ENCODE data around the gene TRIOBP. TPM values are rescaled to one million over a fixed set of nuclear protein-coding genes. Genes with fewer than 3 reads are reported as not detected.

The TRIOBP gene
- total RNA-seq, 1 donor from 2014 or later, result 40.6 TPM

- Mint-ChIP-seq H3K9me3 (ENCODE audit: unreplicated experiment) (no peaks in the 10 kb centered on the region), H3K4me1 (ENCODE audit: low read depth, unreplicated experiment) (peaks cover 6% of the 10 kb centered on the region), H3K27me3 (ENCODE audit: low read depth, unreplicated experiment) (peaks cover 22% of the 10 kb centered on the region), H3K4me3 (ENCODE audit: unreplicated experiment) (peak overlapping the region; percentile 85), H3K36me3 (ENCODE audit: low read depth, unreplicated experiment) (peaks cover 1% of the 10 kb centered on the region), H3K27ac (ENCODE audit: unreplicated experiment) (no peak overlapping the region)
- H3K4me1 ChIP-seq (ENCODE audit: insufficient read depth, low read length), result peaks cover 44% of the 10 kb centered on the region
- H3K27me3 ChIP-seq (ENCODE audit: insufficient read depth, low read length), result no peaks in the 10 kb centered on the region
- H2AFZ ChIP-seq (ENCODE audit: low read depth, low read length), result peak overlapping the region; percentile 89
- no peak for TF ChIP-seq EZH2 (IDR thresholded peaks at IDR 0.05; ENCODE audit: insufficient read depth, low read length)
- TF ChIP-seq CTCF (IDR thresholded peaks at IDR 0.05; ENCODE audit: insufficient read depth, low read depth, low read length), result no peak
- H3K4me3 ChIP-seq (ENCODE audit: insufficient read depth, low read depth, low read length), result peak overlapping the region; percentile 55
- H3K9ac ChIP-seq (ENCODE audit: low read length), result peak overlapping the region; percentile 87
- no peaks in the 10 kb centered on the region for H3K9me3 ChIP-seq (ENCODE audit: insufficient read depth, low read depth, low read length)
- H3K79me2 ChIP-seq (ENCODE audit: insufficient read depth, low read length), result peaks cover 18% of the 10 kb centered on the region
- no peak for FAIRE-seq
- no peaks in the 10 kb centered on the region for H3K36me3 ChIP-seq (ENCODE audit: insufficient read depth, low read length)
- DNase-seq (ENCODE audit: low read depth), result peak; percentile 51
- H4K20me1 ChIP-seq (ENCODE audit: insufficient read depth, low read length), result peaks cover 16% of the 10 kb centered on the region
- peak overlapping the region; percentile 62 for H3K27ac ChIP-seq (ENCODE audit: low read depth, low read length)
- peak overlapping the region; percentile 92 for H3K4me2 ChIP-seq (ENCODE audit: low read length)
Measured at GRCh38 chr22:37804881-37805809, 108.3 kb downstream of the TRIOBP start.

- H3K27me3 Mint-ChIP-seq (ENCODE audit: low read depth, unreplicated experiment), result peaks cover 19% of the 10 kb centered on the region
- no peaks in the 10 kb centered on the region for H3K9me3 Mint-ChIP-seq (ENCODE audit: unreplicated experiment)
- DNase-seq (ENCODE audit: low read depth), result no peak
- Histone ChIP-seq H3K4me2 (ENCODE audit: low read length) (peak overlapping the region; percentile 92), H3K9me3 (ENCODE audit: insufficient read depth, low read depth, low read length) (no peaks in the 10 kb centered on the region), H3K36me3 (ENCODE audit: insufficient read depth, low read length) (peaks cover under 1% of the 10 kb centered on the region), H3K27ac (ENCODE audit: low read depth, low read length) (no peak overlapping the region), H3K4me3 (ENCODE audit: insufficient read depth, low read depth, low read length) (peak overlapping the region; percentile 55), H3K9ac (ENCODE audit: low read length) (peak overlapping the region; percentile 87), H3K27me3 (ENCODE audit: insufficient read depth, low read length) (no peaks in the 10 kb centered on the region), H2AFZ (ENCODE audit: low read depth, low read length) (no peak overlapping the region), H4K20me1 (ENCODE audit: insufficient read depth, low read length) (peaks cover 16% of the 10 kb centered on the region), H3K4me1 (ENCODE audit: insufficient read depth, low read length) (peaks cover 44% of the 10 kb centered on the region), H3K79me2 (ENCODE audit: insufficient read depth, low read length) (peaks cover 18% of the 10 kb centered on the region)
- H3K27ac Mint-ChIP-seq (ENCODE audit: unreplicated experiment), result no peak overlapping the region
- FAIRE-seq, result no peak
- H3K4me3 Mint-ChIP-seq (ENCODE audit: unreplicated experiment), result peak overlapping the region; percentile 85
- TF ChIP-seq EZH2 (IDR thresholded peaks at IDR 0.05; ENCODE audit: insufficient read depth, low read length) (no peak), CTCF (IDR thresholded peaks at IDR 0.05; ENCODE audit: insufficient read depth, low read depth, low read length) (no peak)
- H3K4me1 Mint-ChIP-seq (ENCODE audit: low read depth, unreplicated experiment), result peaks cover 6% of the 10 kb centered on the region
- peaks cover 1% of the 10 kb centered on the region for H3K36me3 Mint-ChIP-seq (ENCODE audit: low read depth, unreplicated experiment)
Measured at GRCh38 chr22:37805810-37806277, 109.0 kb downstream of the TRIOBP start.

All from astrocyte (in vitro differentiated cells and primary cell).